Measurements from ENCODE around the gene WDR43.

- TF ChIP-seq CTCF (IDR thresholded peaks at IDR 0.05; ENCODE audit: low read depth, low read length, poor library complexity, severe bottlenecking) (no peak), EZH2phosphoT487 (IDR thresholded peaks at IDR 0.05; ENCODE audit: borderline replicate concordance, low read length) (no peak)
These were observed 58.4 kb downstream of the WDR43 start for GRCh38 chr2:28952836-28953211.
